H9 (cell line): ENCODE measurements around the gene TNFSF8. TPM values are rescaled to one million over a fixed set of nuclear protein-coding genes. Genes with fewer than 3 reads are reported as not detected.

ENCODE experiments used
- DNase-seq: peaks from one replicate; pipeline ENCODE4 v3.0.0-alpha.2; 2017
- H2AFZ ChIP-seq: one replicate; pipeline ENCODE4 v1.6.1; 2013; ENCODE audit warnings: mild to moderate bottlenecking, low read length, control low read depth, moderate library complexity
- H2AK5ac ChIP-seq: 2 replicates; pipeline ENCODE4 v1.6.1; 2013; ENCODE audit warnings: low read length, control low read depth, mixed read lengths; ENCODE audit not compliant: insufficient read length
- H2BK120ac ChIP-seq: one replicate; pipeline ENCODE4 v1.6.1; 2013; ENCODE audit warnings: low read depth, mild to moderate bottlenecking, low read length, control low read depth, inconsistent platforms; ENCODE audit not compliant: poor library complexity, severe bottlenecking
- H2BK12ac ChIP-seq: 2 replicates; pipeline ENCODE4 v1.6.1; 2013; ENCODE audit warnings: low read length, control low read depth, mixed read lengths, low read depth; ENCODE audit not compliant: insufficient read length
- H2BK15ac ChIP-seq: 2 replicates; pipeline ENCODE4 v1.6.1; 2013; ENCODE audit warnings: low read depth, low read length, control low read depth
- H2BK20ac ChIP-seq: one replicate; pipeline ENCODE4 v1.6.1; 2013; ENCODE audit warnings: low read depth, mild to moderate bottlenecking, low read length, control low read depth, inconsistent platforms; ENCODE audit not compliant: poor library complexity, severe bottlenecking
- H2BK5ac ChIP-seq: 2 replicates; pipeline ENCODE4 v1.6.1; 2013; ENCODE audit warnings: low read length, control low read depth, mixed read lengths; ENCODE audit not compliant: insufficient read length
- H3K14ac ChIP-seq: 2 replicates; pipeline ENCODE4 v1.6.1; 2013; ENCODE audit warnings: low read length, control low read depth; ENCODE audit not compliant: insufficient read depth
- H3K18ac ChIP-seq: 2 replicates; pipeline ENCODE4 v1.6.1; 2013; ENCODE audit warnings: low read depth, mild to moderate bottlenecking, mixed read lengths, low read length, control low read depth; ENCODE audit not compliant: insufficient read length
- H3K23ac ChIP-seq: 2 replicates; pipeline ENCODE4 v1.6.1; 2013; ENCODE audit warnings: low read length, control low read depth, mixed read lengths, low read depth; ENCODE audit not compliant: insufficient read length
- H3K23me2 ChIP-seq: 2 replicates; pipeline ENCODE4 v1.6.1; 2013; ENCODE audit warnings: low read depth, mild to moderate bottlenecking, mixed read lengths, low read length, control low read depth; ENCODE audit not compliant: insufficient read length, poor library complexity, severe bottlenecking
- H3K27ac ChIP-seq: 2 replicates; pipeline ENCODE4 v1.5.1; 2013; ENCODE audit warnings: low read length, control low read depth, mixed read lengths, low read depth; ENCODE audit not compliant: insufficient read length
- H3K27me3 ChIP-seq: 2 replicates; pipeline ENCODE4 v1.6.1; 2013; ENCODE audit warnings: low read length, control low read depth, inconsistent platforms; ENCODE audit not compliant: insufficient read depth
- H3K4ac ChIP-seq: 2 replicates; pipeline ENCODE4 v1.6.1; 2013; ENCODE audit warnings: low read depth, mild to moderate bottlenecking, control low read depth, inconsistent platforms, low read length, moderate library complexity
- H3K4me1 ChIP-seq: 2 replicates; pipeline ENCODE4 v1.6.1; 2013; ENCODE audit warnings: low read length, control low read depth, inconsistent platforms; ENCODE audit not compliant: insufficient read depth
- H3K4me2 ChIP-seq: 2 replicates; pipeline ENCODE4 v1.6.1; 2013; ENCODE audit warnings: low read length, control low read depth, mixed read lengths; ENCODE audit not compliant: insufficient read length, insufficient read depth
- H3K56ac ChIP-seq: 2 replicates; pipeline ENCODE4 v1.6.1; 2013; ENCODE audit warnings: low read depth, mild to moderate bottlenecking, mixed read lengths, low read length, control low read depth; ENCODE audit not compliant: insufficient read length
- H3K79me1 ChIP-seq: 2 replicates; pipeline ENCODE4 v1.6.1; 2013; ENCODE audit warnings: low read depth, mild to moderate bottlenecking, moderate library complexity, low read length, control low read depth, inconsistent platforms; ENCODE audit not compliant: insufficient read depth, poor library complexity, severe bottlenecking
- H3K79me2 ChIP-seq: 2 replicates; pipeline ENCODE4 v1.6.1; 2013; ENCODE audit warnings: low read length, control low read depth, inconsistent platforms; ENCODE audit not compliant: insufficient read depth
- H3K9ac ChIP-seq: 2 replicates; pipeline ENCODE4 v1.6.1; 2013; ENCODE audit warnings: low read length, control low read depth, mixed read lengths; ENCODE audit not compliant: insufficient read length; ENCODE audit errors: extremely low read depth
- H3K9me3 ChIP-seq: one replicate; pipeline ENCODE4 v1.6.1; 2013; ENCODE audit warnings: low read depth, low read length, inconsistent platforms; ENCODE audit not compliant: control insufficient read depth
- H3T11ph ChIP-seq: one replicate; pipeline ENCODE4 v1.6.1; 2013; ENCODE audit warnings: mild to moderate bottlenecking, low read length, control low read depth, inconsistent platforms
- H4K20me1 ChIP-seq: one replicate; pipeline ENCODE4 v1.6.1; 2013; ENCODE audit not compliant: control insufficient read depth, insufficient read length, insufficient read depth
- H4K5ac ChIP-seq: 2 replicates; pipeline ENCODE4 v1.6.1; 2013; ENCODE audit warnings: low read depth, mild to moderate bottlenecking, mixed read lengths, low read length, control low read depth; ENCODE audit not compliant: insufficient read length
- H4K8ac ChIP-seq: replicated peaks from 2 replicates; pipeline ENCODE4 v1.6.1; 2013; ENCODE audit warnings: low read length, control low read depth, mixed read lengths, low read depth; ENCODE audit not compliant: insufficient read length
- H4K91ac ChIP-seq: 2 replicates; pipeline ENCODE4 v1.6.1; 2013; ENCODE audit warnings: low read depth, mild to moderate bottlenecking, moderate library complexity, mixed read lengths, low read length, control low read depth; ENCODE audit not compliant: insufficient read length
- H3K27ac Mint-ChIP-seq, 3 experiments: 2 replicates in 2 of 3; 3 replicates in 1 of 3; pipeline ENCODE4 v1.8.0; 2020 to 2021; ENCODE audit warnings: mixed read lengths in 3 of 3, mild to moderate bottlenecking in 1 of 3, moderate library complexity in 1 of 3
- H3K27me3 Mint-ChIP-seq: 2 replicates; pipeline ENCODE4 v1.8.0; 2021; ENCODE audit warnings: low read depth, mild to moderate bottlenecking, moderate library complexity, mixed read lengths
- H3K36me3 Mint-ChIP-seq, 3 experiments: 2 replicates in 2 of 3; 3 replicates in 1 of 3; pipeline ENCODE4 v1.8.0; 2020 to 2021; ENCODE audit warnings: low read depth in 3 of 3, mixed read lengths in 3 of 3; ENCODE audit not compliant: insufficient read depth in 1 of 3
- H3K4me1 Mint-ChIP-seq, 2 experiments: 2 replicates each; pipeline ENCODE4 v1.8.0; 2020; ENCODE audit warnings: mixed read lengths in 2 of 2
- H3K4me3 Mint-ChIP-seq, 2 experiments: 2 replicates in 1 of 2; 3 replicates in 1 of 2; pipeline ENCODE4 v1.8.0; 2020 to 2021; ENCODE audit warnings: mild to moderate bottlenecking in 2 of 2, mixed read lengths in 2 of 2, moderate library complexity in 1 of 2
- H3K9me3 Mint-ChIP-seq, 2 experiments: 2 replicates in 1 of 2; 3 replicates in 1 of 2; pipeline ENCODE4 v1.8.0; 2020; ENCODE audit warnings: mild to moderate bottlenecking in 2 of 2, mixed read lengths in 2 of 2, moderate library complexity in 1 of 2
- WGBS: extraction: QIAGEN DNeasy Blood & Tissue Kit; methylation state at CpG from one replicate; pipeline ENCODE4 v1.1.7; 2013; ENCODE audit warnings: missing lambda C conversion rate, low lambda C conversion rate, mixed read lengths; ENCODE audit not compliant: insufficient read length; ENCODE audit errors: extremely low coverage; 5-methylcytosine and 5-hydroxymethylcytosine counted together
- total RNA-seq: library from RNA; stranded (reverse); gene quantifications from 2 replicates; pipeline ENCODE4 v1.2.1, GENCODE V29; 2021
- TF ChIP-seq, protein P1 (sequence below): fragments of 200-600 bp; sonication (generic); conservative IDR thresholded peaks from 3 replicates; pipeline ENCODE4 v1.8.0; 2021; ENCODE audit warnings: antibody characterized with exemption, mild to moderate bottlenecking

Gene TNFSF8
- total RNA-seq, 1 experiment from 2014 or later: not detected

- TF ChIP-seq, protein P1, sequence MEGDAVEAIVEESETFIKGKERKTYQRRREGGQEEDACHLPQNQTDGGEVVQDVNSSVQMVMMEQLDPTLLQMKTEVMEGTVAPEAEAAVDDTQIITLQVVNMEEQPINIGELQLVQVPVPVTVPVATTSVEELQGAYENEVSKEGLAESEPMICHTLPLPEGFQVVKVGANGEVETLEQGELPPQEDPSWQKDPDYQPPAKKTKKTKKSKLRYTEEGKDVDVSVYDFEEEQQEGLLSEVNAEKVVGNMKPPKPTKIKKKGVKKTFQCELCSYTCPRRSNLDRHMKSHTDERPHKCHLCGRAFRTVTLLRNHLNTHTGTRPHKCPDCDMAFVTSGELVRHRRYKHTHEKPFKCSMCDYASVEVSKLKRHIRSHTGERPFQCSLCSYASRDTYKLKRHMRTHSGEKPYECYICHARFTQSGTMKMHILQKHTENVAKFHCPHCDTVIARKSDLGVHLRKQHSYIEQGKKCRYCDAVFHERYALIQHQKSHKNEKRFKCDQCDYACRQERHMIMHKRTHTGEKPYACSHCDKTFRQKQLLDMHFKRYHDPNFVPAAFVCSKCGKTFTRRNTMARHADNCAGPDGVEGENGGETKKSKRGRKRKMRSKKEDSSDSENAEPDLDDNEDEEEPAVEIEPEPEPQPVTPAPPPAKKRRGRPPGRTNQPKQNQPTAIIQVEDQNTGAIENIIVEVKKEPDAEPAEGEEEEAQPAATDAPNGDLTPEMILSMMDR: no peak
- no peak overlapping the region for H2AK5ac ChIP-seq
- no peaks in the 10 kb centered on the region for H3K23me2 ChIP-seq
- H3T11ph ChIP-seq: no peak overlapping the region
- H4K20me1 ChIP-seq: no peaks in the 10 kb centered on the region
- H4K8ac ChIP-seq: no peak overlapping the region
- H3K4ac ChIP-seq: no peak overlapping the region
- no peak overlapping the region for H3K23ac ChIP-seq
- H4K91ac ChIP-seq: no peak overlapping the region
- no peak overlapping the region for H2BK12ac ChIP-seq
- no peak overlapping the region for H2AFZ ChIP-seq
- no peak overlapping the region for H3K18ac ChIP-seq
- H3K27ac ChIP-seq: no peak overlapping the region
- WGBS: no CpG with 5 or more reads among the region's 2 CpGs
- Mint-ChIP-seq H3K4me1 (peaks cover 7 to 12% of the 10 kb centered on the region in 2 experiments), H3K36me3 (no peaks in the 10 kb centered on the region), H3K27ac (no peak overlapping the region), H3K9me3 (no peaks in the 10 kb centered on the region), H3K27me3 (peaks cover 58% of the 10 kb centered on the region), H3K4me3 (no peak overlapping the region)
- H3K9me3 ChIP-seq: no peaks in the 10 kb centered on the region
- H4K5ac ChIP-seq: no peak overlapping the region
- H3K27me3 ChIP-seq: no peaks in the 10 kb centered on the region; the same call in 1 of the 2 replicates
- no peak overlapping the region for H3K56ac ChIP-seq
- H3K79me1 ChIP-seq: no peaks in the 10 kb centered on the region
- H3K9ac ChIP-seq: no peak overlapping the region
- no peak overlapping the region for H3K14ac ChIP-seq
- no peaks in the 10 kb centered on the region for H3K4me1 ChIP-seq
- H2BK20ac ChIP-seq: no peak overlapping the region
- no peak overlapping the region for H2BK15ac ChIP-seq
- no peak overlapping the region for H3K4me2 ChIP-seq
- H2BK120ac ChIP-seq: no peak overlapping the region
- no peak for DNase-seq
- no peaks in the 10 kb centered on the region for H3K79me2 ChIP-seq
- no peak overlapping the region for H2BK5ac ChIP-seq
Measured at GRCh38 chr9:114973216-114973615, 42.8 kb upstream of the TNFSF8 start.
